ENCODE measurements around the gene MUL1. TPM values are rescaled to one million over a fixed set of nuclear protein-coding genes. Genes with fewer than 3 reads are reported as not detected.
A peak's percentile ranks its signal among the peaks of the same experiment; 100 is the strongest.

Gene MUL1
- total and polyA plus RNA-seq, 2 donors (not counting 1 experiment from before 2014, with no cell fraction given), result 25.7 to 26.9 TPM

- no peaks in the 10 kb centered on the region for H4K20me1 ChIP-seq (ENCODE audit: control insufficient read depth, extremely low read depth, insufficient read depth, low read length)
- no peak overlapping the region for H2AFZ ChIP-seq (ENCODE audit: low read length)
- TF ChIP-seq CTCF (conservative IDR thresholded peaks at IDR 0.05 in 1 of 2, IDR thresholded peaks at IDR 0.05 in 1 of 2; ENCODE audit: low read depth in 1 of 2, low read length in 2 of 2), result no peak
- no peak for TF ChIP-seq EZH2 (IDR thresholded peaks at IDR 0.05; ENCODE audit: low read length, missing control alignments)
- H3K4me2 ChIP-seq (ENCODE audit: extremely low read depth, insufficient read depth, low read length), result peak overlapping the region; percentile 59
- DNase-seq (ENCODE audit: low read depth in 2 of 2), result no peak
- peaks cover 25% of the 10 kb centered on the region for H3K4me1 ChIP-seq (ENCODE audit: control insufficient read depth, extremely low read depth, insufficient read depth, low read length)
- H3K9ac ChIP-seq (ENCODE audit: insufficient read depth, low read length), result peak overlapping the region; percentile 92
- H3K27me3 ChIP-seq (ENCODE audit: control insufficient read depth, insufficient read depth, low read length), result no peaks in the 10 kb centered on the region
- no peaks in the 10 kb centered on the region for H3K9me3 ChIP-seq (ENCODE audit: control insufficient read depth, insufficient read depth, low read depth, low read length)
- H3K27ac ChIP-seq (ENCODE audit: insufficient read depth, low read length), result peak overlapping the region; percentile 53
- H3K4me3 ChIP-seq (replicated peaks in 1 of 4; ENCODE audit: control extremely low read depth in 1 of 4, insufficient read depth in 1 of 4, low read depth in 3 of 4, low read length in 4 of 4), result peak overlapping the region; percentile 77 to 99 (median 88)
- no peaks in the 10 kb centered on the region for H3K36me3 ChIP-seq (ENCODE audit: control insufficient read depth, insufficient read depth, low read length)
- H3K79me2 ChIP-seq (ENCODE audit: control insufficient read depth, insufficient read depth, low read length), result peaks cover 31% of the 10 kb centered on the region
Measured at GRCh38 chr1:20484519-20485462, 23.2 kb downstream of the MUL1 start.

GRCh38 chr1:20483833-20484518 is 24.0 kb downstream of the MUL1 start:
- DNase-seq (ENCODE audit: low read depth in 2 of 2), result peak; percentile 45 to 59
- Histone ChIP-seq H3K79me2 (ENCODE audit: control insufficient read depth, insufficient read depth, low read length) (peaks cover 31% of the 10 kb centered on the region), H3K9ac (ENCODE audit: insufficient read depth, low read length) (peak overlapping the region; percentile 92), H3K4me2 (ENCODE audit: extremely low read depth, insufficient read depth, low read length) (peak overlapping the region; percentile 95), H4K20me1 (ENCODE audit: control insufficient read depth, extremely low read depth, insufficient read depth, low read length) (no peaks in the 10 kb centered on the region), H3K9me3 (ENCODE audit: control insufficient read depth, insufficient read depth, low read depth, low read length) (no peaks in the 10 kb centered on the region), H3K27me3 (ENCODE audit: control insufficient read depth, insufficient read depth, low read length) (no peaks in the 10 kb centered on the region), H3K4me1 (ENCODE audit: control insufficient read depth, extremely low read depth, insufficient read depth, low read length) (peaks cover 25% of the 10 kb centered on the region), H3K27ac (ENCODE audit: insufficient read depth, low read length) (peak overlapping the region; percentile 53), H2AFZ (ENCODE audit: low read length) (no peak overlapping the region), H3K4me3 (replicated peaks in 1 of 4; ENCODE audit: control extremely low read depth in 1 of 4, insufficient read depth in 1 of 4, low read depth in 3 of 4, low read length in 4 of 4) (peak overlapping the region; percentile 77 to 99 (median 88)), H3K36me3 (ENCODE audit: control insufficient read depth, insufficient read depth, low read length) (no peaks in the 10 kb centered on the region)
- TF ChIP-seq CTCF (conservative IDR thresholded peaks at IDR 0.05 in 1 of 2, IDR thresholded peaks at IDR 0.05 in 1 of 2; ENCODE audit: low read depth in 1 of 2, low read length in 2 of 2) (peak; percentile 8 to 17), EZH2 (IDR thresholded peaks at IDR 0.05; ENCODE audit: low read length, missing control alignments) (no peak)

Data from fibroblast of lung (primary cell).